WERI-Rb-1 (cell line): ENCODE measurements around the gene KCND3.

Source experiments
- DNase-seq: peaks from one replicate; pipeline ENCODE4 v3.0.0-alpha.2; 2020
- H3K27ac ChIP-seq: fragments of 250-450 bp; sonication (Bioruptor Pico); 2 replicates; pipeline ENCODE4 v1.5.1; 2020; ENCODE audit warnings: mild to moderate bottlenecking, moderate library complexity
- H3K27me3 ChIP-seq: fragments of 250-450 bp; sonication (Bioruptor Pico); 2 replicates; pipeline ENCODE4 v1.5.1; 2021; ENCODE audit warnings: mild to moderate bottlenecking, low read depth, moderate library complexity; ENCODE audit not compliant: insufficient read depth, severe bottlenecking
- H3K36me3 ChIP-seq: fragments of 250-450 bp; sonication (Bioruptor Pico); 2 replicates; pipeline ENCODE4 v1.5.1; 2020; ENCODE audit warnings: mild to moderate bottlenecking, moderate library complexity
- H3K4me3 ChIP-seq: 2 replicates; pipeline ENCODE4 v1.5.1; 2011; ENCODE audit warnings: low read depth, mild to moderate bottlenecking, control low read depth, low read length
- H3K9me3 ChIP-seq: fragments of 250-450 bp; sonication (Bioruptor Pico); 2 replicates; pipeline ENCODE4 v1.5.1; 2021; ENCODE audit warnings: mild to moderate bottlenecking, moderate library complexity; ENCODE audit not compliant: severe bottlenecking
- TF ChIP-seq, protein P1 (sequence below): IDR thresholded peaks from 2 replicates; pipeline ENCODE4 v1.5.1; 2011; ENCODE audit warnings: low read depth, mild to moderate bottlenecking, control low read depth, inconsistent platforms, low read length

The KCND3 gene

DNA sequence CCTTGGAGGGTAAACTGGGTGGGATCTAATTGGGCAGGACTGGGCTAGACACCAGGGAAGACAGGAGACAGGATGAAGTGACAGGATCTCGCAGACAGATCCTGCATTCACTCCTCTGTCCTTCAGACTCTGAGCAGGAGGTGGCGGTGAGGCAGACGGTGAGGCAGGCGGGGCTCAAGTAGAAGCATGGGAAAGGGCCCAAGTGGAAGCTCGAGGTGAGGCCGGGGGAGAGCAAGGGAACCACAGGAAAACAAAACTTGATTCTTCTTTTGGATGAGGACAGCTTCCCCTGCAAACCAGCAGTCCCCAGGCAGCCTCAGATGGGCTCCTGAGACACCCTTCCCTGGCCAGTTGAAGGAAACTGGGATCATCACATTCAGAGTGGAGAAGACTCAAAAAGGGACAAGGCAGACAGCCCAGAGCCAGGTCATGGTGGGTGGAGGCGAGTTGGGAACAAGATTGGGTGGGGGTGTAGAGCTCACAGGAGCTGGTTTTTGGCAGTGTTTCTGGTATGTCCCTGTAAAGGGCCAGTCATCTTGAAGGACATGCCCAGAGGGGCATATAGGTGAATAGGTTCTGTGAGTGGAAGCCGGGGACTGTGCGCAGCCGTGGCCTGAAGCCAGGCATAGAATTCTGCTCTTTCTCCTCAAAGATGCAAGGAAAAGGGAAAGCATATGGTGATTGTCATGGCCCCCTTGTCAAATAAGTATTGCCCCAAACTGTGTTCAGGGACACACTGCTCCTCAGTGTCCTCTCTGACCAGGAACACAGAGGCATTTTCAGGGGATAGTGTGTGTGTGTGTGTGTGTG is 268.3 kb downstream of the KCND3 start:
- Histone ChIP-seq H3K36me3 (peaks cover under 1% of the 10 kb centered on the region; the same call in 1 of the 2 replicates), H3K4me3 (no peak overlapping the region), H3K27me3 (no peaks in the 10 kb centered on the region), H3K9me3 (no peaks in the 10 kb centered on the region), H3K27ac (no peak overlapping the region)
- TF ChIP-seq, protein P1, sequence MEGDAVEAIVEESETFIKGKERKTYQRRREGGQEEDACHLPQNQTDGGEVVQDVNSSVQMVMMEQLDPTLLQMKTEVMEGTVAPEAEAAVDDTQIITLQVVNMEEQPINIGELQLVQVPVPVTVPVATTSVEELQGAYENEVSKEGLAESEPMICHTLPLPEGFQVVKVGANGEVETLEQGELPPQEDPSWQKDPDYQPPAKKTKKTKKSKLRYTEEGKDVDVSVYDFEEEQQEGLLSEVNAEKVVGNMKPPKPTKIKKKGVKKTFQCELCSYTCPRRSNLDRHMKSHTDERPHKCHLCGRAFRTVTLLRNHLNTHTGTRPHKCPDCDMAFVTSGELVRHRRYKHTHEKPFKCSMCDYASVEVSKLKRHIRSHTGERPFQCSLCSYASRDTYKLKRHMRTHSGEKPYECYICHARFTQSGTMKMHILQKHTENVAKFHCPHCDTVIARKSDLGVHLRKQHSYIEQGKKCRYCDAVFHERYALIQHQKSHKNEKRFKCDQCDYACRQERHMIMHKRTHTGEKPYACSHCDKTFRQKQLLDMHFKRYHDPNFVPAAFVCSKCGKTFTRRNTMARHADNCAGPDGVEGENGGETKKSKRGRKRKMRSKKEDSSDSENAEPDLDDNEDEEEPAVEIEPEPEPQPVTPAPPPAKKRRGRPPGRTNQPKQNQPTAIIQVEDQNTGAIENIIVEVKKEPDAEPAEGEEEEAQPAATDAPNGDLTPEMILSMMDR, result no peak
- DNase-seq, result no peak
